Pancreas (tissue), 10 donors: Measurements from ENCODE around the gene RAB3GAP2. TPM values are rescaled to one million over a fixed set of nuclear protein-coding genes. Genes with fewer than 3 reads are reported as not detected.
"Not testable (repeated sequence)": the region's sequence is repeated elsewhere in the genome, so short reads cannot be mapped to it uniquely, and the experiment has no call there.

Source experiments
- ATAC-seq, 4 donors: fragments of 200-7000 bp; cut with Tn5 transposase; one replicate each; pipeline versions ENCODE4 v1.8.0 to v1.9.1; 2020; ENCODE audit warnings: mild to moderate bottlenecking in 4 of 4, moderate library complexity in 4 of 4
- DNase-seq, 6 donors: peaks; one replicate each; pipeline ENCODE4 v3.0.0-alpha.2; 2020
- FAIRE-seq: peaks from 2 replicates; lab custom pipeline; 2012; peaks lifted over from hg19 to GRCh38; lab: Jason Lieb, UNC
- H3K27ac ChIP-seq, 4 donors: fragments of 200-600 bp; sonication (generic); 1 replicate in 3 of 4; 2 replicates in 1 of 4; pipeline versions ENCODE4 v1.5.0 to v1.8.0; 2020
- H3K27me3 ChIP-seq, 4 donors: fragments of 200-600 bp; one replicate each; pipeline ENCODE4 v1.8.0; 2021
- H3K36me3 ChIP-seq, 3 donors: fragments of 200-600 bp; sonication (generic) in 1 of 3; one replicate each; pipeline versions ENCODE4 v1.5.0 to v1.8.0; 2020 to 2021
- H3K4me1 ChIP-seq, 3 donors: fragments of 200-600 bp; one replicate each; pipeline ENCODE4 v1.8.0; 2021
- H3K4me3 ChIP-seq, 4 donors: fragments of 200-600 bp; sonication (generic) in 2 of 4; one replicate each; pipeline versions ENCODE4 v1.5.0 to v1.8.0; 2020 to 2021
- H3K9me3 ChIP-seq, 4 donors: fragments of 200-600 bp; one replicate each; pipeline ENCODE4 v1.8.0; 2021
- WGBS, 2 donors: extraction: QIAGEN DNeasy Blood & Tissue Kit; methylation state at CpG; one replicate each; pipeline ENCODE4 v1.1.7; 2013; 5-methylcytosine and 5-hydroxymethylcytosine counted together
- intact Hi-C, 3 donors: fragments of 100-400 bp; cut with DNase I; formaldehyde crosslinking; loops; one replicate each; pipeline versions ENCODE4 v1.11.1 to v1.14.2; 2022
- polyA plus RNA-seq, 2 donors: library from polyadenylated mRNA; stranded (reverse); fragments of 200-250 nt; gene quantifications; one replicate each; pipeline ENCODE4 v1.2.3, GENCODE V29; 2013
- total RNA-seq, 6 donors: library from RNA; stranded (reverse); fragmentation: NEBNext Ultra II Directional in 4 of 6; extraction: Animal tissue kit (Norgen Biotek cat#: 25700) in 4 of 6; gene quantifications; one replicate each; pipeline versions ENCODE4 v1.2.1 to v1.2.4, GENCODE V29; 2021 to 2023
- TF ChIP-seq, protein P1 (sequence below), 4 donors: fragments of 200-600 bp; sonication (generic) in 3 of 4; IDR thresholded peaks; one replicate each; pipeline versions ENCODE4 v1.5.0 to v1.8.0; 2021; ENCODE audit warnings: antibody characterized with exemption in 4 of 4
- donor health status: healthy with polysubstance abuse.
- donor health status: DM: no; HTN: no; CAD: no; lungs with moderate emphysema.
- donor health status: DM: no; HTN: no; CAD: no.
- donor health status: control.
- donor health status: control.
- donor health status: Bipolar disorder and iron deficiency.
- donor health status: DM: yes; HTN: yes; CAD: no.
- donor health status: DM: no; HTN: no; CAD: no.
- donor health status: DM: no; HTN: no; CAD: no.
- donor health status: DM: yes; HTN: yes; CAD: no.

Gene RAB3GAP2
- total and polyA plus RNA-seq, 8 donors: 4.8 to 26.2 (median 15.1) TPM

DNA sequence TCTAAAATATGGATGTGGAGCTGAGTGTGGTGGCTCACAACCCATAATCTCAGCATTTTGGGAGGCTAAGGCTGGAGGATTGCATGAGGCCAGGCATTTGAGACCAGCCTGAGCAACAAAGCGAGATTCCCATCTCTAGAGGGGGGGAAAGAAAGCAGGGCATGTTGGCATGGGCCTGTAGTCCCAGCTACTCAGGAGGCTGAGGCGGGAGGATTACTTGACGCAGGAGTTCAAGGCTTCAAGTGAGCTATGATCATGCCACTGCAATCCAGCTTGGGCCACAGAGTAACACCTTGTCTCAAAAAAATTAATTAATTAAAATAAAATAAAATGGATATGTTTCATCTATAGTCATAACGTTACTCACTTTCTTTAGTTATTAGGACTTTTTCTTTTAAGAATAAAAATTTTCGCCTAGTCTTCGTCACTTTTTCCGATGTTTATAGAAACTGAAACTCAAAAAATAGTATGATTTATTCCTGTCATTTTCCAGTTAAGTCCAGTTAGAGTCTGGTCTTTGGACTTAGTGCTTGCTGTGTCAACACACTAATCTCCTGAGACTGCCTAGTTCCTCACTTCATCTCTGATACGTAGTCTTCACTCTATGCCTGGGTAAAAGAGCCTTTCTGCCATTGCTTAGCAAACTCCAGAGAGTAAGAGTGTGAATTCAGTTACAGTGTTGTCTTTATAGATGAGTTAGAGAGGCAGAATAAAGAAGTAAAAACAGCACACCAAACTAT is 150.3 kb downstream of the RAB3GAP2 start:
- TF ChIP-seq, protein P1, sequence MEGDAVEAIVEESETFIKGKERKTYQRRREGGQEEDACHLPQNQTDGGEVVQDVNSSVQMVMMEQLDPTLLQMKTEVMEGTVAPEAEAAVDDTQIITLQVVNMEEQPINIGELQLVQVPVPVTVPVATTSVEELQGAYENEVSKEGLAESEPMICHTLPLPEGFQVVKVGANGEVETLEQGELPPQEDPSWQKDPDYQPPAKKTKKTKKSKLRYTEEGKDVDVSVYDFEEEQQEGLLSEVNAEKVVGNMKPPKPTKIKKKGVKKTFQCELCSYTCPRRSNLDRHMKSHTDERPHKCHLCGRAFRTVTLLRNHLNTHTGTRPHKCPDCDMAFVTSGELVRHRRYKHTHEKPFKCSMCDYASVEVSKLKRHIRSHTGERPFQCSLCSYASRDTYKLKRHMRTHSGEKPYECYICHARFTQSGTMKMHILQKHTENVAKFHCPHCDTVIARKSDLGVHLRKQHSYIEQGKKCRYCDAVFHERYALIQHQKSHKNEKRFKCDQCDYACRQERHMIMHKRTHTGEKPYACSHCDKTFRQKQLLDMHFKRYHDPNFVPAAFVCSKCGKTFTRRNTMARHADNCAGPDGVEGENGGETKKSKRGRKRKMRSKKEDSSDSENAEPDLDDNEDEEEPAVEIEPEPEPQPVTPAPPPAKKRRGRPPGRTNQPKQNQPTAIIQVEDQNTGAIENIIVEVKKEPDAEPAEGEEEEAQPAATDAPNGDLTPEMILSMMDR (IDR thresholded peaks at IDR 0.05): no peak
- Histone ChIP-seq H3K4me1 (peaks cover 4 to 10% (median 6%) of the 10 kb centered on the region in 3 donors), H3K27me3 (no peaks in the 10 kb centered on the region), H3K36me3 (peaks cover 0 to 11% (median 0%) of the 10 kb centered on the region in 3 donors), H3K9me3 (no peaks in the 10 kb centered on the region), H3K4me3 (no peak overlapping the region), H3K27ac (peak overlapping the region; percentile 16 to 95 (median 59))
- intact Hi-C loops: no loop called here
- FAIRE-seq (peak; percentile 93), ATAC-seq (peak; percentile 78 to 99 (median 98)), DNase-seq (peak in 2 of 6 donors; percentile 7 to 21)
- 42 to 54% methylated on average over 8 of the region's 8 CpGs for WGBS, 2 donors

DNA sequence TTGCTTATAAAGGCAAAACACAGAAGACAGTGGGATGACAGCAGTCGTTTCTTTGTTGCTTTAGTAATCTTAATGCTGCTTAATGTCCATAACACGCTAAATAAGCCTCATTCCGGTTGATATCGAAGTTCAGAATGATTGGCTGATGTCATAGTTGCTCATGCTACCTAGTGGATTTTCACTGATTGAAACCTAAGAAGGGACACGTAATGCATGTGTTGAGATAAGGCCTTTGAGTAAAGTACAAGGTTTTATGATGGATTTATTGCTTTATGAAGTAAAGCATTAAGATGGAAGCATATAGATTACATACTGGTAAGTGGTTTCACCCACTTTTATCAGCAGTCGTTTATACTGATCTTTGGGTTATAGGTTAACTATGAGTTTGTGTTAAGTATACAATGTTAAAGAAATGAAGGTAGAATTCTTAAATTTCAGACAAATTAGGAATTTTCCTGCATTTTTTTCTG is 153.2 kb downstream of the RAB3GAP2 start:
- peaks cover 0 to 20% (median 0%) of the 10 kb centered on the region in 3 donors for H3K36me3 ChIP-seq
- intact Hi-C loops: no loop called here
- H3K4me3 ChIP-seq: no peak overlapping the region
- WGBS, 2 donors: 32 to 36% methylated on average over 6 of the region's 6 CpGs
- peak; percentile 95 for FAIRE-seq
- H3K9me3 ChIP-seq: no peaks in the 10 kb centered on the region
- peaks cover 3 to 10% (median 4%) of the 10 kb centered on the region in 3 donors for H3K4me1 ChIP-seq
- no peaks in the 10 kb centered on the region for H3K27me3 ChIP-seq
- no peak for DNase-seq
- TF ChIP-seq, protein P1 (IDR thresholded peaks at IDR 0.05): no peak
- H3K27ac ChIP-seq: no peak overlapping the region
- peak in 3 of 4 donors; percentile 56 to 69 (median 59) for ATAC-seq

DNA sequence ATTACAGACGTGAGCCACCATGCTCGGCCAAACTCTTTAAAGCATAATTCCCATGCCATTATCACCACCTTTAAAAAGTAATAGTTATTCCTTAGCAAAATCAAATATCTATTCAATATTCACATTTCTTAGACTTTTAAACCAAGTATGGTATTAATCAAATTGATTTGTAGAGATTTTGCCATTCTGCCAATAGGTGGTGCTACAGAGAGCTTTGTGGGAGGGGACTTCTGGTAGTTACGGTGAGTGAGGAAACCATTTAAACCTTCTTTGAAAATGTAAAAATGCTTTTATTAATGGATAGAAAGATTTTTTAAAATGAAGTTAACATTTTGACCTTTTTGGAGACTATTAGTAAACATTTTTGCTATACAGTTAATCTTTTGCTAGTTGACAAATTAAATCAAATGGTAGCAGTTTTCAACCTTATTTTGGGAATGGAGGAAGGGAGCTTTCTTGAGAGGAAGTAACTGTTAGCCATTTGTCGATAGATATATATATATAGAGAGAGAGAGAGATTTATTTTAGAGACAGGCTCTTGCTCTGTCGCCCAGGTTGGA is 159.0 kb downstream of the RAB3GAP2 start:
- no peak for DNase-seq
- no peaks in the 10 kb centered on the region for H3K4me1 ChIP-seq
- intact Hi-C loops: no loop called here
- FAIRE-seq: peak; percentile 37
- H3K36me3 ChIP-seq: peaks cover 0 to 46% (median 5%) of the 10 kb centered on the region in 3 donors
- no peaks in the 10 kb centered on the region for H3K9me3 ChIP-seq
- H3K27me3 ChIP-seq: no peaks in the 10 kb centered on the region
- H3K4me3 ChIP-seq: no peak overlapping the region
- H3K27ac ChIP-seq: no peak overlapping the region
- 61 to 68% methylated on average over 5 of the region's 5 CpGs for WGBS, 2 donors
- TF ChIP-seq, protein P1 (IDR thresholded peaks at IDR 0.05): peak in 3 of 4 donors; percentile 14 to 37 (median 20)
- peak in 3 of 4 donors; percentile 58 to 82 (median 80) for ATAC-seq

DNA sequence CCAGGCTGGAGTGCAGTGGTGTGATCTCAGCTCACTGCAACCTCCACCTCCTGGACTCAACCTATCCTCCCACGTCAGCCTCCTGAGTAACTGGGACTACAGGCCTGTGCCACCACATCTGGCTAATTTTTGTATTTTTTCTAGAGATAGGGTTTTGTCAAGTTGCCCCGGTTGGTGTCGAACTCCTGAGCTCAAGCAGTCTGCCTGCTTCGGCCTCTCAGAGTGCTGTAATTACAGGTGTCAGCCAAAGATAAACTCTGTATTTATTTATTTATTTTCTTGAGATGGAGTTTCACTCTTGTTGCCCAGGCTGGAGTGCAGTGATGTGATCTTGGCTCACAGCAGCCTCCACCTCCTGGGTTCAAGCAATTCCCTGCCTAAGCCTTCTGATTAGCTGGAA is 159.7 kb downstream of the RAB3GAP2 start:
- H3K27ac ChIP-seq, DNase-seq, H3K4me1 ChIP-seq, FAIRE-seq, H3K9me3 ChIP-seq, H3K27me3 ChIP-seq, H3K4me3 ChIP-seq, intact Hi-C loops, ATAC-seq: not testable (repeated sequence)
- 89 to 91% methylated on average over 4 of the region's 4 CpGs for WGBS, 2 donors
- H3K36me3 ChIP-seq: peaks cover 0 to 52% (median 5%) of the 10 kb centered on the region in 3 donors

DNA sequence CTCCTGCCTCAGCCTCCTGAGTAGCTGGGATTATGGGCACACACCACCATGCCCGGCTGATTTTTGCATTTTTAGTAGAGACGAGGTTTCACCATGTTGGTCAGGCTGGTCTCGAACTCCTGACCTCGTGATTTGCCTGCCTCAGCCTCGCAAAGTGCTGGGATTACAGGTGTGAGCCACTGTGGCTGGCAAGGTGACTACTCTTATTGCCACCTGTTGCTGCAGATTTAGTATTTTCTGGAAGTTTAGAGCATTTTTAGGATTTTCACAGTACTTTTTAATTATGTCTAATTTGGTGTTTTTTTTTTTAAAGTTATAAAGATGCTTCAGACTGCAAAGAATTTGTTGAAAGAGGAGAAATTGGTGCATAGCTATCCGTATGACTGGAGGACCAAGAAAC is 161.8 kb downstream of the RAB3GAP2 start:
- FAIRE-seq, H3K9me3 ChIP-seq, H3K27me3 ChIP-seq, H3K4me3 ChIP-seq, DNase-seq, intact Hi-C loops, ATAC-seq, H3K27ac ChIP-seq, H3K4me1 ChIP-seq: not testable (repeated sequence)
- peaks cover 0 to 60% (median 10%) of the 10 kb centered on the region in 3 donors for H3K36me3 ChIP-seq
- WGBS, 2 donors: 92% methylated on average over 6 of the region's 6 CpGs
